SH-SY5Y (cell line): Measurements from ENCODE around the gene ABCA2.

Source experiments
- GATA2 ChIP-seq: IDR thresholded peaks from 2 replicates; pipeline ENCODE4 v1.6.1; 2011; ENCODE audit warnings: mild to moderate bottlenecking, low read depth, low read length
- GATA3 ChIP-seq: IDR thresholded peaks from 2 replicates; pipeline ENCODE4 v1.6.1; 2011; ENCODE audit warnings: low read depth, mild to moderate bottlenecking, low read length, moderate library complexity

Gene ABCA2

GRCh38 chr9:136981588-136982231, 46.3 kb downstream of the ABCA2 start:
- TF ChIP-seq GATA2: peak; percentile 75
- TF ChIP-seq GATA3: no peak

- no peak for TF ChIP-seq GATA3
- no peak for TF ChIP-seq GATA2
Measured at GRCh38 chr9:136980669-136981478, 47.2 kb downstream of the ABCA2 start.

- TF ChIP-seq GATA3 (no peak), GATA2 (no peak)
Measured at GRCh38 chr9:136979769-136980587, 48.1 kb downstream of the ABCA2 start.

- TF ChIP-seq GATA2 (no peak), GATA3 (no peak)
Measured at GRCh38 chr9:136978865-136979544, 49.0 kb downstream of the ABCA2 start.

GRCh38 chr9:136978073-136978864, 49.8 kb downstream of the ABCA2 start:
- TF ChIP-seq GATA3: no peak
- no peak for TF ChIP-seq GATA2

- TF ChIP-seq GATA2: no peak
- TF ChIP-seq GATA3: no peak
Measured at GRCh38 chr9:136977649-136978072, 50.4 kb downstream of the ABCA2 start.

GRCh38 chr9:136977223-136977622, 50.8 kb downstream of the ABCA2 start, which contains the start of gene PTGDS:
PTGDS (plus strand) TSS chr9:136977504; CDS start chr9:136977579, 75 bp downstream.
- no peak for TF ChIP-seq GATA3
- TF ChIP-seq GATA2: no peak

- TF ChIP-seq GATA2 (no peak), GATA3 (no peak)
Measured at GRCh38 chr9:136975644-136976043, 52.4 kb downstream of the ABCA2 start.

GRCh38 chr9:136974817-136975535, 53.1 kb downstream of the ABCA2 start:
- no peak for TF ChIP-seq GATA3

- TF ChIP-seq GATA3 (no peak), GATA2 (no peak)
Measured at GRCh38 chr9:136973618-136974617, 54.1 kb downstream of the ABCA2 start.

- TF ChIP-seq GATA2: no peak
- no peak for TF ChIP-seq GATA3
Measured at GRCh38 chr9:136972743-136973142, 55.3 kb downstream of the ABCA2 start.
